H1 (cell line): Measurements from ENCODE around the gene AGBL1. TPM values are rescaled to one million over a fixed set of nuclear protein-coding genes. Genes with fewer than 3 reads are reported as not detected.

ENCODE experiments used
- BRCA1 ChIP-seq: IDR thresholded peaks from 2 replicates; pipeline ENCODE4 v1.6.1; 2012; ENCODE audit warnings: low read depth, low read length, improper control_type of control experiment
- CTBP2 ChIP-seq: IDR thresholded peaks from 2 replicates; pipeline ENCODE4 v1.7.0; 2011; ENCODE audit warnings: borderline replicate concordance, mild to moderate bottlenecking, moderate library complexity, mixed read lengths, low read length; ENCODE audit not compliant: insufficient read depth, insufficient read length
- EP300 ChIP-seq, 2 experiments: IDR thresholded peaks; 1 replicate in 1 of 2; 2 replicates in 1 of 2; pipeline ENCODE4 v1.6.1; 2011 to 2012; ENCODE audit warnings: low read depth in 2 of 2, low read length in 2 of 2, mild to moderate bottlenecking in 2 of 2, borderline replicate concordance in 1 of 2, inconsistent platforms in 1 of 2, moderate library complexity in 1 of 2
- PHF8 ChIP-seq: fragments of 200-600 bp; sonication (generic); conservative IDR thresholded peaks from 2 replicates; pipeline ENCODE4 v1.7.1; 2012; ENCODE audit warnings: low read depth, mild to moderate bottlenecking, inconsistent platforms, low read length, moderate library complexity
- RNF2 ChIP-seq: fragments of 200-900, 300-1000 bp; sonication (generic); IDR thresholded peaks from 2 replicates; pipeline ENCODE4 v1.7.1; 2016; ENCODE audit warnings: borderline replicate concordance, low read depth, mild to moderate bottlenecking, antibody characterized with exemption, low read length; ENCODE audit not compliant: poor library complexity, severe bottlenecking; ENCODE audit errors: missing control alignments
- SIX5 ChIP-seq: IDR thresholded peaks from 2 replicates; pipeline ENCODE4 v1.6.1; 2011; ENCODE audit warnings: mild to moderate bottlenecking, low read depth, low read length
- polyA plus RNA-seq, 7 experiments: library from polyadenylated mRNA; depleted of rRNA in 3 of 7; stranded (reverse) in 5 of 7; unstranded in 2 of 7; fragments of >200 nt in 5 of 7; fragments of 200-250 nt in 2 of 7; gene quantifications; 1 replicate in 5 of 7; 2 replicates in 1 of 7; 4 replicates in 1 of 7; pipeline versions ENCODE4 v1.2.1 to v1.2.3, GENCODE V29; 2011 to 2013; ENCODE audit warnings: missing spikeins in 2 of 7, mixed read lengths in 2 of 7
- total RNA-seq: library from RNA; stranded (reverse); fragmentation: NEBNext Ultra II Directional; extraction: Animal tissue kit (Norgen Biotek cat#: 25700); gene quantifications from 2 replicates; pipeline ENCODE4 v1.2.1, GENCODE V29; 2021
- TF ChIP-seq, protein P1 (sequence below): fragments of 300-600 bp; sonication (generic); IDR thresholded peaks from 2 replicates; pipeline ENCODE4 v1.7.1; 2012; ENCODE audit warnings: low read length, moderate library complexity, mild to moderate bottlenecking, inconsistent platforms; ENCODE audit not compliant: insufficient replicate concordance
- TF ChIP-seq, protein P2 (sequence below), 3 experiments: IDR thresholded peaks; 1 replicate in 2 of 3; 2 replicates in 1 of 3; pipeline versions ENCODE4 v1.5.1 to v1.6.1; 2011; ENCODE audit warnings: low read length in 3 of 3, mild to moderate bottlenecking in 3 of 3, inconsistent platforms in 2 of 3, low read depth in 1 of 3, moderate library complexity in 1 of 3; ENCODE audit not compliant: insufficient read depth in 1 of 3; ENCODE audit errors: control extremely low read depth in 1 of 3

The AGBL1 gene
- total and polyA plus RNA-seq, 2 of the 8 experiments (the other 6 are each of a cell fraction or from before 2014, with no cell fraction given) = not detected

DNA sequence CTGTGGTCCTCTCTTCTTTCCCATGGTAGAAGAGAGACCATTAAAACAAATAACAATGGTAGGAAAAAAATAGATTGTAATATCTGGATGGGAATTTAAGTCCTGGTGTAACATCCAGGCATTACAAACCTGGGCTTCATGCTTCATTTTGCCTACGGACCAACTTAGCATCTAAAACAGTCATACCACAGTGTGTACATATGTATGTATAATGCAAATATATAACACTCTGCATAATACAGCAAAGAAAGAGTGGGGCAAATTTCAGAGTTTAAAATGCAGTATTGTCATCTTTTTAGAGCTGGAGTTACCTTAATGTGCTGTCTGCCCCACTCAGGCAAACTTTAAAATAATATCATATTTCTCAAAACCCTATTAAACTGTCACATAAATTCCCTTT lies 298.2 kb downstream of the AGBL1 start (continued):
- TF ChIP-seq, protein P1, sequence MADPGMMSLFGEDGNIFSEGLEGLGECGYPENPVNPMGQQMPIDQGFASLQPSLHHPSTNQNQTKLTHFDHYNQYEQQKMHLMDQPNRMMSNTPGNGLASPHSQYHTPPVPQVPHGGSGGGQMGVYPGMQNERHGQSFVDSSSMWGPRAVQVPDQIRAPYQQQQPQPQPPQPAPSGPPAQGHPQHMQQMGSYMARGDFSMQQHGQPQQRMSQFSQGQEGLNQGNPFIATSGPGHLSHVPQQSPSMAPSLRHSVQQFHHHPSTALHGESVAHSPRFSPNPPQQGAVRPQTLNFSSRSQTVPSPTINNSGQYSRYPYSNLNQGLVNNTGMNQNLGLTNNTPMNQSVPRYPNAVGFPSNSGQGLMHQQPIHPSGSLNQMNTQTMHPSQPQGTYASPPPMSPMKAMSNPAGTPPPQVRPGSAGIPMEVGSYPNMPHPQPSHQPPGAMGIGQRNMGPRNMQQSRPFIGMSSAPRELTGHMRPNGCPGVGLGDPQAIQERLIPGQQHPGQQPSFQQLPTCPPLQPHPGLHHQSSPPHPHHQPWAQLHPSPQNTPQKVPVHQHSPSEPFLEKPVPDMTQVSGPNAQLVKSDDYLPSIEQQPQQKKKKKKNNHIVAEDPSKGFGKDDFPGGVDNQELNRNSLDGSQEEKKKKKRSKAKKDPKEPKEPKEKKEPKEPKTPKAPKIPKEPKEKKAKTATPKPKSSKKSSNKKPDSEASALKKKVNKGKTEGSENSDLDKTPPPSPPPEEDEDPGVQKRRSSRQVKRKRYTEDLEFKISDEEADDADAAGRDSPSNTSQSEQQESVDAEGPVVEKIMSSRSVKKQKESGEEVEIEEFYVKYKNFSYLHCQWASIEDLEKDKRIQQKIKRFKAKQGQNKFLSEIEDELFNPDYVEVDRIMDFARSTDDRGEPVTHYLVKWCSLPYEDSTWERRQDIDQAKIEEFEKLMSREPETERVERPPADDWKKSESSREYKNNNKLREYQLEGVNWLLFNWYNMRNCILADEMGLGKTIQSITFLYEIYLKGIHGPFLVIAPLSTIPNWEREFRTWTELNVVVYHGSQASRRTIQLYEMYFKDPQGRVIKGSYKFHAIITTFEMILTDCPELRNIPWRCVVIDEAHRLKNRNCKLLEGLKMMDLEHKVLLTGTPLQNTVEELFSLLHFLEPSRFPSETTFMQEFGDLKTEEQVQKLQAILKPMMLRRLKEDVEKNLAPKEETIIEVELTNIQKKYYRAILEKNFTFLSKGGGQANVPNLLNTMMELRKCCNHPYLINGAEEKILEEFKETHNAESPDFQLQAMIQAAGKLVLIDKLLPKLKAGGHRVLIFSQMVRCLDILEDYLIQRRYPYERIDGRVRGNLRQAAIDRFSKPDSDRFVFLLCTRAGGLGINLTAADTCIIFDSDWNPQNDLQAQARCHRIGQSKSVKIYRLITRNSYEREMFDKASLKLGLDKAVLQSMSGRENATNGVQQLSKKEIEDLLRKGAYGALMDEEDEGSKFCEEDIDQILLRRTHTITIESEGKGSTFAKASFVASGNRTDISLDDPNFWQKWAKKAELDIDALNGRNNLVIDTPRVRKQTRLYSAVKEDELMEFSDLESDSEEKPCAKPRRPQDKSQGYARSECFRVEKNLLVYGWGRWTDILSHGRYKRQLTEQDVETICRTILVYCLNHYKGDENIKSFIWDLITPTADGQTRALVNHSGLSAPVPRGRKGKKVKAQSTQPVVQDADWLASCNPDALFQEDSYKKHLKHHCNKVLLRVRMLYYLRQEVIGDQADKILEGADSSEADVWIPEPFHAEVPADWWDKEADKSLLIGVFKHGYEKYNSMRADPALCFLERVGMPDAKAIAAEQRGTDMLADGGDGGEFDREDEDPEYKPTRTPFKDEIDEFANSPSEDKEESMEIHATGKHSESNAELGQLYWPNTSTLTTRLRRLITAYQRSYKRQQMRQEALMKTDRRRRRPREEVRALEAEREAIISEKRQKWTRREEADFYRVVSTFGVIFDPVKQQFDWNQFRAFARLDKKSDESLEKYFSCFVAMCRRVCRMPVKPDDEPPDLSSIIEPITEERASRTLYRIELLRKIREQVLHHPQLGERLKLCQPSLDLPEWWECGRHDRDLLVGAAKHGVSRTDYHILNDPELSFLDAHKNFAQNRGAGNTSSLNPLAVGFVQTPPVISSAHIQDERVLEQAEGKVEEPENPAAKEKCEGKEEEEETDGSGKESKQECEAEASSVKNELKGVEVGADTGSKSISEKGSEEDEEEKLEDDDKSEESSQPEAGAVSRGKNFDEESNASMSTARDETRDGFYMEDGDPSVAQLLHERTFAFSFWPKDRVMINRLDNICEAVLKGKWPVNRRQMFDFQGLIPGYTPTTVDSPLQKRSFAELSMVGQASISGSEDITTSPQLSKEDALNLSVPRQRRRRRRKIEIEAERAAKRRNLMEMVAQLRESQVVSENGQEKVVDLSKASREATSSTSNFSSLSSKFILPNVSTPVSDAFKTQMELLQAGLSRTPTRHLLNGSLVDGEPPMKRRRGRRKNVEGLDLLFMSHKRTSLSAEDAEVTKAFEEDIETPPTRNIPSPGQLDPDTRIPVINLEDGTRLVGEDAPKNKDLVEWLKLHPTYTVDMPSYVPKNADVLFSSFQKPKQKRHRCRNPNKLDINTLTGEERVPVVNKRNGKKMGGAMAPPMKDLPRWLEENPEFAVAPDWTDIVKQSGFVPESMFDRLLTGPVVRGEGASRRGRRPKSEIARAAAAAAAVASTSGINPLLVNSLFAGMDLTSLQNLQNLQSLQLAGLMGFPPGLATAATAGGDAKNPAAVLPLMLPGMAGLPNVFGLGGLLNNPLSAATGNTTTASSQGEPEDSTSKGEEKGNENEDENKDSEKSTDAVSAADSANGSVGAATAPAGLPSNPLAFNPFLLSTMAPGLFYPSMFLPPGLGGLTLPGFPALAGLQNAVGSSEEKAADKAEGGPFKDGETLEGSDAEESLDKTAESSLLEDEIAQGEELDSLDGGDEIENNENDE = no peak
- TF ChIP-seq CTBP2 (no peak), BRCA1 (no peak), RNF2 (no peak), PHF8 (no peak), SIX5 (no peak), EP300 (IDR thresholded peaks at IDR 0.05; ENCODE audit: borderline replicate concordance in 1 of 2, low read depth in 2 of 2, low read length in 2 of 2) (no peak)
- TF ChIP-seq, protein P2, sequence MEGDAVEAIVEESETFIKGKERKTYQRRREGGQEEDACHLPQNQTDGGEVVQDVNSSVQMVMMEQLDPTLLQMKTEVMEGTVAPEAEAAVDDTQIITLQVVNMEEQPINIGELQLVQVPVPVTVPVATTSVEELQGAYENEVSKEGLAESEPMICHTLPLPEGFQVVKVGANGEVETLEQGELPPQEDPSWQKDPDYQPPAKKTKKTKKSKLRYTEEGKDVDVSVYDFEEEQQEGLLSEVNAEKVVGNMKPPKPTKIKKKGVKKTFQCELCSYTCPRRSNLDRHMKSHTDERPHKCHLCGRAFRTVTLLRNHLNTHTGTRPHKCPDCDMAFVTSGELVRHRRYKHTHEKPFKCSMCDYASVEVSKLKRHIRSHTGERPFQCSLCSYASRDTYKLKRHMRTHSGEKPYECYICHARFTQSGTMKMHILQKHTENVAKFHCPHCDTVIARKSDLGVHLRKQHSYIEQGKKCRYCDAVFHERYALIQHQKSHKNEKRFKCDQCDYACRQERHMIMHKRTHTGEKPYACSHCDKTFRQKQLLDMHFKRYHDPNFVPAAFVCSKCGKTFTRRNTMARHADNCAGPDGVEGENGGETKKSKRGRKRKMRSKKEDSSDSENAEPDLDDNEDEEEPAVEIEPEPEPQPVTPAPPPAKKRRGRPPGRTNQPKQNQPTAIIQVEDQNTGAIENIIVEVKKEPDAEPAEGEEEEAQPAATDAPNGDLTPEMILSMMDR (IDR thresholded peaks at IDR 0.05; ENCODE audit: control extremely low read depth in 1 of 3, insufficient read depth in 1 of 3, low read depth in 1 of 3, low read length in 3 of 3) = no peak
